Astrocyte of the cerebellum (primary cell): ENCODE measurements around the gene RAB29.

Source experiments
- DNase-seq: peaks from one replicate; pipeline ENCODE4 v3.0.0-alpha.2; 2011; ENCODE audit warnings: low read depth
- H3K4me3 ChIP-seq: 2 replicates; pipeline ENCODE4 v1.5.1; 2011; ENCODE audit warnings: mild to moderate bottlenecking, low read depth, low read length, moderate library complexity
- CTCF ChIP-seq: IDR thresholded peaks from 2 replicates; pipeline ENCODE4 v1.5.1; 2012; ENCODE audit warnings: low read length, low read depth, moderate library complexity, mild to moderate bottlenecking; ENCODE audit errors: missing control alignments
- in situ Hi-C: cut with HindIII; loops from 2 replicates; pipeline ENCODE4 v1.10.0; 2017; ENCODE audit warnings: low sequenced_read_pairs

The RAB29 gene

GRCh38 chr1:205748403-205749233, 26.7 kb downstream of the RAB29 start:
- H3K4me3 ChIP-seq: peak overlapping the region; percentile 87
- in situ Hi-C loops: no loop called here
- TF ChIP-seq CTCF: no peak
- DNase-seq: peak; percentile 37

- no peak for DNase-seq
- H3K4me3 ChIP-seq: peak overlapping the region; percentile 16
- TF ChIP-seq CTCF: no peak
- in situ Hi-C loops: no loop called here
These were observed 28.4 kb downstream of the RAB29 start for GRCh38 chr1:205746757-205747412.

DNA sequence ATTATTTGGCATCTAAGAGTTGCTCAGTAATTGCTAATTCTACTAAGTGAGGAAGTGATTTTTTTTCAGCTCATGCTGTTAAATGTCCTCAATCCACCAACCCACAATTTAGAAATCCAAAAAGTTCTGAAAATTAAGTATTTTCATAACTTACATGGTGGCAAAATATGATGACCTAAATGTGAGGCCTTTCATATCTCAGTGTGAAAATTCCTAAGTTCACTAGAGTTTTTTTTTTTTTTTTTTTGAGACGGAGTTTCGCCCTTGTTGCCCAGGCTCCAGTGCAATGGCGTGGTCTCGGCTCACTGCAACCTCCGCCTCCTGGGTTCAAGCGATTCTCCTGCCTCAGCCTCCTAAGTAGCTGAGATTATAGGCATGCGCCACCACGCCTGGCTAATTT, 30.9 kb downstream of the RAB29 start:
- no peak overlapping the region for H3K4me3 ChIP-seq
- TF ChIP-seq CTCF: no peak
- in situ Hi-C loops: no loop called here
- DNase-seq: no peak

- in situ Hi-C loops: no loop called here
- DNase-seq: no peak
- TF ChIP-seq CTCF: no peak
These were observed 31.3 kb downstream of the RAB29 start for GRCh38 chr1:205743977-205744376.

GRCh38 chr1:205741681-205742080, 33.6 kb downstream of the RAB29 start:
- in situ Hi-C loops: no loop called here
- H3K4me3 ChIP-seq: no peak overlapping the region
- DNase-seq: no peak
- no peak for TF ChIP-seq CTCF

More at GRCh38 chr1:205743977-205744376, 31.3 kb downstream of the RAB29 start:
- no peak overlapping the region for H3K4me3 ChIP-seq

GRCh38 chr1:205739348-205740160, 35.7 kb downstream of the RAB29 start:
- peak; percentile 3 for DNase-seq
- TF ChIP-seq CTCF: peak; percentile 23
- in situ Hi-C loops: no loop called here
- no peak overlapping the region for H3K4me3 ChIP-seq
